Suprapubic skin (tissue), 3 donors: ENCODE results near the gene IL13RA1.

Experiments used
- EP300 ChIP-seq: sonication (generic); formaldehyde crosslinking; IDR thresholded peaks from one replicate; pipeline ENCODE4 v1.6.1; 2017; ENCODE audit warnings: antibody characterized with exemption
- POLR2A ChIP-seq, 2 donors: fragments of 450-650 bp; IDR thresholded peaks; one replicate each; pipeline ENCODE4 v1.6.1; 2017; ENCODE audit warnings: antibody characterized with exemption in 2 of 2, mild to moderate bottlenecking in 2 of 2, moderate library complexity in 2 of 2
- TF ChIP-seq, protein P1 (sequence below), 2 donors: fragments of 200-600 bp in 1 of 2; fragments of 450-650 bp in 1 of 2; sonication (generic) in 1 of 2; IDR thresholded peaks; one replicate each; pipeline ENCODE4 v1.5.1; 2016 to 2019; ENCODE audit warnings: antibody characterized with exemption in 2 of 2, mild to moderate bottlenecking in 1 of 2, moderate library complexity in 1 of 2

DNA sequence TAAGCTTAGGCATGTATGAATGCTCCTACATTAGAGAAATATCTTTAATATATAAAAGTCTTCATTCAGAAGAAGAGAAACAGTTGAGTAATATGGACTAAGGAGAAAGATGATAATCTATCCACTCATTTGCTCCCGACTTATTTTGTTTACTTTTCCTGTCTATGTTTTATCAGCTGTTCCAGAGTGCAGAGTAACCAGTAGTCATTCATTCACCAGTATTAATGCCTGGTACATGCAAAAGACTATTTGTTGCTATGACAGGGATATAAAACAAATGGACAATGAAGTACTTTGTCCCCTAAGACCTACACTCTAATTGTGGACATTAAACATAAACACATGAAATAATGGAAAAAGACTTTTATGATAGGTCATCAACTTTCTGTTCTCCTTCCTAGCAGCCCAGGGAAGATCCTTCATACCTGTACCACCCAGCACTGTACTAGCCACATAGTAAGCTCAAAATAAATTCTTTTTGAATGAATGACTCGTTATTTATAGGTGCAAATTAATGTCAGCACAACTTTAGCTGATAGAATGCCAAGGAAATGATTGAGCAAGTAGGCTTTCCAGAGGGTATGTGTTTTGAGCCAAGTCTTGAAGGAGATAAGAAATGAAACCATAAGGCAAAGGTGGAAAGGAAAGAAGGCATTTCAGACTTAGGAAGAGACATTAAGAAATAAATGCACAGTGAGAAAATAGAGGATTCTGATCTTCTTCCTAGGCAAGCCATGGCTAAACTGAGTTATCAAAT is 45.0 kb upstream of the IL13RA1 start:
- TF ChIP-seq, protein P1, sequence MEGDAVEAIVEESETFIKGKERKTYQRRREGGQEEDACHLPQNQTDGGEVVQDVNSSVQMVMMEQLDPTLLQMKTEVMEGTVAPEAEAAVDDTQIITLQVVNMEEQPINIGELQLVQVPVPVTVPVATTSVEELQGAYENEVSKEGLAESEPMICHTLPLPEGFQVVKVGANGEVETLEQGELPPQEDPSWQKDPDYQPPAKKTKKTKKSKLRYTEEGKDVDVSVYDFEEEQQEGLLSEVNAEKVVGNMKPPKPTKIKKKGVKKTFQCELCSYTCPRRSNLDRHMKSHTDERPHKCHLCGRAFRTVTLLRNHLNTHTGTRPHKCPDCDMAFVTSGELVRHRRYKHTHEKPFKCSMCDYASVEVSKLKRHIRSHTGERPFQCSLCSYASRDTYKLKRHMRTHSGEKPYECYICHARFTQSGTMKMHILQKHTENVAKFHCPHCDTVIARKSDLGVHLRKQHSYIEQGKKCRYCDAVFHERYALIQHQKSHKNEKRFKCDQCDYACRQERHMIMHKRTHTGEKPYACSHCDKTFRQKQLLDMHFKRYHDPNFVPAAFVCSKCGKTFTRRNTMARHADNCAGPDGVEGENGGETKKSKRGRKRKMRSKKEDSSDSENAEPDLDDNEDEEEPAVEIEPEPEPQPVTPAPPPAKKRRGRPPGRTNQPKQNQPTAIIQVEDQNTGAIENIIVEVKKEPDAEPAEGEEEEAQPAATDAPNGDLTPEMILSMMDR (IDR thresholded peaks at IDR 0.05) = no peak
- TF ChIP-seq EP300 (no peak), POLR2A (IDR thresholded peaks at IDR 0.05) (no peak)
